GM19043 (cell line): Measurements from ENCODE around the gene SPDYE6.
"Not testable (repeated sequence)": the region's sequence is repeated elsewhere in the genome, so short reads cannot be mapped to it uniquely, and the experiment has no call there.

Source experiments
- ATAC-seq: cut with Tn5 transposase; IDR thresholded peaks from one replicate; pipeline ENCODE4 v1.9.1; 2021; ENCODE audit warnings: low read depth; ENCODE audit not compliant: unreplicated experiment

SPDYE6 gene

DNA sequence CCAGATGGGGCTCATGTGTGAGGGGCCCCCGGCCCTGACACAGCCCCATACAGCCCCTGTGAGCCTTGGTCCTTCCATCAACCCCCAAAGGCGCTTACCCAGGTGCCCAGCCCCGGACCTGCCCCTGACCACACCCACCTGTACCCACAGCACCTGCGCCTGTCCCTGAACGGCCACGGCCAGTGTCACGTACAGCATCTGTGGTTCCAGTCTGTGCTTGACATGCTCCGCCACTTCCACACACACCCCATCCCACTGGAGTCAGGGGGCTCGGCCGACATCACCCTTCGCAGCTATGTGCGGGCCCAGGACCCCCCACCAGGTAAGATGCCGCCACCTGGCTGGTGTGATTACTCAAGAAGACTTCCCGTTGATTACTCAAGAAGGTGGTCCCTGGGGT, 36.1 kb downstream of the SPDYE6 start:
- no peak for ATAC-seq

DNA sequence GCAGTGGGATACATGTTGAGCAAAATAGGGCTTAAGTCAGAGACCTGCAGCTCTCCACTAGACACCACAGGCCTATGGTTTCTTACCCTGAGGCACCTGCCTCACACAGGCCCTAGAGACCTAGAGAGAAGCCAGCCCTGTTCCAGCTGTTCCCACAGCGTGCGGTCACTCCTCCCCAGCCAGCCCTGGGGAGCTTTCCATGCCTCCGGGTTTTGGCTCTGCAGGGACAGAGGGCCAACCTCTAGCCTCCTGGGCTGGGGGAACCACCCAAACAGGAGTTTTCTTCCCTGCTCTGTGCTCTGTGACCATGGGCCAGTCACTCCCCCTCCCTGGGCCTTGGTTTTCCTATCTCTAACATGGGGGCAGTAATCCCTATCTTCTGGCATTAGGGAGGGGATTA, 36.6 kb downstream of the SPDYE6 start:
- ATAC-seq = no peak

DNA sequence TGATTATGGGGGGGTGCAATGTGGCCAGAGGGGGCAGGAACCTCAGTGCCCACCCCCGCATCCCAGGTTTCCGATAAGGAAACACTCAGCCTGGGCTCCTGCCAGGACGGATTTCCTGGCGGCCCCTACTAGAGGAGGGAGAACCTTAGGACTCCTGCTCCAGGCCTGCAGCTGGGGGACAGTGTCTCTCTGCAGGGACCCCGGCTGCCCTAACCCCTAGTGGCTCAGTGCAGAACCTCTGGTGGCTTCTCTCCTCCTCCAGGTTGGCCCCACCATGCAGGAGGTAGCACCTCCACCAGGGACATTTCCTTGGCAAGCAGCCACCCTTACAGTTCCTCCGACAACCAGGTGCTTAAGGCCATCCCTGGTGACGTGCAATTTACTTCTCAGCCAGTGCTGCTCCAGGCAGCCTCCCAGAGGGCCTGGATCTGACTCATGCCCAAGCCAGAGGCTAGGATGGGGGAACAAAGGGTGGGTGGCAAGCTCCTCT, 37.7 kb downstream of the SPDYE6 start:
- ATAC-seq = no peak

DNA sequence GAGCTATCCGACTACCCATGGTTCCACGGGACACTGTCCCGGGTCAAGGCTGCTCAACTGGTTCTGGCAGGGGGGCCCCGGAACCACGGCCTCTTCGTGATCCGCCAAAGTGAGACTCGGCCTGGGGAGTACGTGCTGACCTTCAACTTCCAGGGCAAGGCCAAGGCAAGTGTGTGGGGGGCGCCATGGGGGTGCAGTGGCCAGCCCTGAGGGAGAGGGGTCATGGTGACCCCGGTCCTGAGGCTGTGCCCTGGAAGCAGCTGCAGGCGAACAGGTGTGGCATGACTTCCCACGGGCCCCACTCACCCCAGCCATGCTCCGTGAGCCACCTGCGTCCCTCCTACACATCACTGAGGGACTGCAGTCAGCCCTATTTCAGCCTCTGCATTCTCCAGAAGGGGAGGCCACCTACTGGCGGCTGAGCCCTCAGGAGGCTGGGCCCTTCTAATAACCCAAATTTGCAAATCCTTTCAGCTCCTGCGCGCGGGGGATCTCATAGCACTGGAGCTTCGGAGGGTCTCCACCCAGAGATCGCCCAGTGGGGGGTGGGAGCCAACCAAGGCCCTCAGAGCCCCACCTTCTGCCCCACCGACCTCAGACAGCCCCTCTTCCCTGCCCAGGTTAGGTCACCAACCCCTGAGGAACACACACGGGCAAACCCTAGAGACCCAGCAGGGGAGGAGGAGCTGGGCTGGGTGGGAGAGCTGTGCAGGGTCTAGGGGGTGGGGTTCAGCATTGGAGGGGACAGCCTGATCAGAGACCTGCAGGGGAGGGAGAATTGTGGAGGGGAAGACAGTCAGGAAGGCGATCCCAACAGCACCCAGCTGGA, 38.8 kb downstream of the SPDYE6 start:
- ATAC-seq = no peak

DNA sequence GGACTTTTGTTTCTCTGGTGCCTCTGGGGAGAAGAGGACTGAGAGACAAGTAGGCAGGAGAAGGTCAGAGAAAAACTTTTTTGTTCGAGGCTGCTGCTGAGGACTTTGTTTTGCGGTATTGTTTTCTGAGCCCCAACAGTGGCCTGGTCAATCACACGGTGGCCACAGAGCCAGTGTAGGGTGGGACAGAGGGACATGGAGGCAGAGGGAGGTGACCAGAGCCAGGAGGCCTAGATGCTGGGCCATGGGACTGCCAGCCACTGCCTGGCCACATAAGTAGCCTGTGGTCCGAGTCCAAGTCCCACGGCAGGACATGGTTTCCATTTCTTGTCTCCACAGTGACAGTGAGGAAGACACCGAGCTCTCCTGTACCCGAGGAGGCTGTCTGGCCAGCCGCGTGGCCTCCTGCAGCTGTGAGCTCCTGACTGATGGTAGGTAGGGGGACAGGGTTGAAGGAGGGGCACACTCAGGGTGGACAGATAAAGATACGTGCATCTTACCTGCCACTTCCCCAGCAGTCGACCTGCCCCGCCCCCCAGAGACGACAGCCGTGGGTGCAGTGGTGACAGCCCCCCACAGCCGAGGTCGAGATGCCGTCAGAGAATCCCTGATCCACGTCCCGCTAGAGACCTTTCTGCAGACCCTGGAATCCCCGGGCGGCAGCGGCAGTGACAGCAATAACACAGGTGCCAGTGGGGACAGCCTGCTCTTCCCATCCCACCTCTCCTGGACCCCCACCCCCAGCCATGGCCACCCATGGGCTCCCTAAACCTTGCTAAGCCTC, 42.1 kb downstream of the SPDYE6 start:
- ATAC-seq = no peak

DNA sequence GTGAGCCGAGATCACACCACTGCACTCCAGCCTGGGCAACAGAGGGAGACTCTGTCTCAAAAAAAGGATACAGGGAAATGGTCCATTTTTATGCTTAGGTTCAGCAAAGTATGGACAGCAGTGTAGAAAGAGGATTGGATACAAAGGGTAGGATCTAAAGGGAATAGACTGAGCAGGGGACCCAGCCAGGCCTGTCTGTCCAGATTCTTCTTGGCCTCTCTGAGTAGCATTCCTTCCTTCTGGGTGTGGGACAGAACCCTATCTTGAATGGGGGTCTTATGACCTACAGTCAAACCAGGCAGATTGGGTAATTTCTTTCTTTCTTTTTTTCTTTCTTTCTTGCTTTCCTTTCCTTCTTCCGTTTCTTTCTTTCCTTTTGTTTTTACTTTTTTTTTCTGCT, 43.9 kb downstream of the SPDYE6 start:
- ATAC-seq = no peak

DNA sequence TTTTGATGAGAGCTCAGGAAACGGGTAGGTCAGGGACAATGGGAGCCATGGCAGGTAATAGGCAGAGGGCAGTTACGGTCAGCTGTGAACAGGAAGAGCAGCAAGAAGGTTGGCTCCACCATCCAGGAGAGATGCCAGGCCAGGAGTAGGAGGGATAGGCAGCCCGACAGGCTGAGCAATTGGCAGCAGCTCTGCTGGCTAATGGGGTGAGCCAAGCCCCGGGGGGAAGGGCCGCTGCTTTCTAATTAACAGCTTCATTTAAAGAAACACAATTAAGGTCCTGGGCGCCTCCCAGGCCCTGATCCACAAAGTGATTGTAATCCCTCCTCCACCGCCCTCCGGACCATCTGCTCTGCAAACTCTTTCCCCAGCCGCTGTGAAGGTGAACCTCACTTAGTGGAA, 45.8 kb downstream of the SPDYE6 start:
- ATAC-seq = no peak

DNA sequence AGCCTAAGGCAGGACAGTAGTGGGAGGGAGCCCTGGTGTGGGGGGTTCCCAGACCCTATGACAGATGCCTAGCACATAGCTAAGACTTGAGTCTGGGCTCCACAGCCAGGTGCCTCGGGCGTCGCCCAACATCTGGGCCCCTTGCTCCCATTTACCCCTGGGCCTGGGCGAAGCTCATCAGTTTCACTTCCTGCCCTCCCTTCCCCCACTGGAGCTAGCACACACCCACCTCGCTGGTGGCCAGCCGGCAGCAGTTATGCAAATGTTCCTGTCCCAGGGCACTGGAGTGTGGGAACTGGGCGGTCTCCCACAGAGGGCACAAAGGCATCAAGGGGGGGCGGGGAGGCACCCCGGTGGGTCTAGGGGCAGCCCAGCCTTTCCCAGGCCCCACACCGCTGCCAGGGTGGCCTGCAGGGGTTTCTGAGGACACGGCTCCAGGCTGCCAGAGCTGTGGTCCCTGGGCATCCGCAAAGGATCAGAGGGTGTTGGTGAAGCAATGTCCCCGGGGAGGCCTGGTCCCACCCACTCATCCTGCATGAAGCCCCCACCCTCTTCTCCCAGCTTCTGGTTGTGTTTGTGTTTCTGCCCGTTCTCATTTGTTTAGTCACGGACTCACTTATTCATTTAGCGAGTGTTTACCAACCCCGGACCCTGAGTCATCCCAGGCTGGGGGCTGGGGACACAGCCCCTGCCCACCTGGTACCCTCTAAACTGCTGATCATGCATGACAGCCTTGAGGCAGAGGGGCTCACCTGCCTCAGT, 49.1 kb downstream of the SPDYE6 start:
- peak; percentile 79 for ATAC-seq

DNA sequence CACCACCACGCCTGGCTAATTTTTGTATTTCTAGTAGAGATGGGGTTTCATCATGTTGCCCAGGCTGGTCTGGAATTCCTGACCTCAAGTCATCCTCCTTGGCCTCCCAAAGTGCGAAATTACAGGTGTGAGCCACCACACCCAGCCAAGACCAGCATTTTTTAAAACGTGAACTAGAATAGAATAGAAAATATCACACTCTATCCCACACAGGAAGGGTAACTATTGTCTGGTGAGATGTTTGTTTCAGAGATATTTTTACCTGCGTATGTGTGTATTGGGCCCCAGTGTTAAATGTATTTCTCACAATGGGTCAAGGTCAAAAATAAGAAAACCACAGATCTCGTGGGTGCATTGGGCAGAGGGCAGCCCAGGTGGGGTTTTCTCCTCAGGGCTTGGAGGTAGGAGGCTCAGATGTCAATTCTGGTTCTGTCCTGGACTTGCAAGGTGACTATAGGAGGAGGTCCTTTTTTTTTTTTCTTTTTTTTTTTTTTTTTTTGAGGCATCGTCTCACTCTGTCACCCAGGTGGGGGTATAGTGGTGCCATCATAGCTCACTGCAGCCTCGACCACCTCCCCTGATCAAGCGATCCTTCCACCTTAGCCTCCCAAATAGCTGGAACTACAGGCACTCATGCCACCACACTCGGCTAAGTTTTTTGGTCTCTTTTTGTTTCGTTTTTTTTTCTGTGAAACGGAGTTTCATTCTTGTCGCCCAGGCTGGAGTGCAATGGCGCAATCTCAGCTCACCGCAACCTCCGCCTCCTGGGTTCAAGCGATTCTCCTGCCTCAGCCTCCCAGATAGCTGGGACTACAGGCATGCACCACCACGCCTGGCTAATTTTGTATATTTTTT, 50.6 kb downstream of the SPDYE6 start:
- ATAC-seq = no peak

DNA sequence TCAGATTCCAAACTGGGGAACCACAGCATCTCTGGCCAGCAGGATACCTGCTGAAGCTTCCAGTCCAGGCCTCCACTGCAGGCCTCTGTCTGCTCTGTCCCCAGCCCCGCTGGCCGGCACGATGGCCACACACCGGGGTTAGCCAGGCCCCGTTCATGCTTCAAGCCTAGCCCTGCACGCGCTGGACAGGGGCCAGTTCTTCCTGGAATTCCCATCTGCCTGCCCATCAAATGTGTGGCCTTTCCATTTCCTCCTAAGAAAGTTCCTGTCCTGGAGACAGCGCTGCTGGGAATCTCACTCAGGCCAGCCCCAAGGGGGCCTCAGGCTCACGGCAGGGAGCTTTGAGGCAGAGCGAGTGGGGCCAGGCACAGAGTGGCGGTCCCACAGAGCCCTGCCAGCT, 51.6 kb downstream of the SPDYE6 start:
- no peak for ATAC-seq

DNA sequence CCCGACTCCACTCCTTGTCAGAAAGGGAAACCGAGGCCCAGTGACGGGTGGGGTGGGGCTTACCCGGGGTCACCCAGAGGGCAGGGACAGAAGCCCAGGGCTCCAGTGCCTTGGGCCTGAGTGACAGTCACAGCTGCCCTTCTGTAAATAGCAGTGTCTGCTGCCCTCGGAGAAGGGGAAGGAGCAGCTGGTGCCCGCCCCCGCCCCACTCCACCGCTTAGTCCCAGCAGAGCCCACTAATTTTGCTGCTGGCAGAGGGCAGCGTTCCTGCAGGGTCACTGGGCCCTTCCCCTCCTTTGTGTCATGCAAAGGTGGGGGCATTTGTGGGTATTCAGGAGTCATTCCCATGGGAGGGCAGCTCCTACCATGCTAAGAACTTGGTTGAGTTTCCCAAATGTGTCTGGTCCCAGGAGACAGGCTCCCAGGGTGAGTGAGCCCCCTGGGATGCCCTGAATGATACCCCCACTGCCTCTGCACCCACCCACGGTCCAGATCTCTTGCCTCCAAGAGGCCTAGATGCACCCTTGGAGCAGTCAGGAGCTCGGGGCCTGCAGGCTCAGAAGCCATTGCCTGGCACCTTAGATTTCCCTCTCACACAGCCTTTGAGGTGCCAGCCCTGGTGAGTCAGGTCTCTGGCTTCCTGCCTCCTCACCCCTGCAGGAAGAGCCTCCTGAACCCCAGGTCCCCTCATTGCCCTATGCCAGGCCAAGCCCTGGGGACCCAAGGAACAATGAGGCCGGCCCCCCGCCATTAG, 52.4 kb downstream of the SPDYE6 start:
- ATAC-seq = no peak

DNA sequence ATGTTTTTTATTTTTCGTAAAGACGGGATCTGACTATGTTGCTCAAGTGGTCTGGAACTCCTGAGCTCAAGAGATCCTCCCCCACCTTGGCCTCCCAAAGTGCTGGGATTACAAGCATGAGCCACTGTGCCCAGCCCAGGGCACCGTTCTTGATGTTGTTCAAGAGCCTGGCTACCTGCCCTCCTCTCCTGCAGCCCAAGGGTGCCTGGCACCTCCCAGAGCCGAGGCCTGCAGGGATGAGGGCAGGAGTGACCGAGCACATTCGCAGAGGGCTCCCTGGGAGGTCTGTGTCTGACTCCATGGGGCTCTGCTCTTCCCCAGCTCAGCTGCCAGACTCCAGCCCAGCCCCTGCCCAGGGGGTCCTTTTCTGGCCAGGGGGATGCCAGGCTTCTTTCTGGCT, 54.2 kb downstream of the SPDYE6 start:
- ATAC-seq = no peak

DNA sequence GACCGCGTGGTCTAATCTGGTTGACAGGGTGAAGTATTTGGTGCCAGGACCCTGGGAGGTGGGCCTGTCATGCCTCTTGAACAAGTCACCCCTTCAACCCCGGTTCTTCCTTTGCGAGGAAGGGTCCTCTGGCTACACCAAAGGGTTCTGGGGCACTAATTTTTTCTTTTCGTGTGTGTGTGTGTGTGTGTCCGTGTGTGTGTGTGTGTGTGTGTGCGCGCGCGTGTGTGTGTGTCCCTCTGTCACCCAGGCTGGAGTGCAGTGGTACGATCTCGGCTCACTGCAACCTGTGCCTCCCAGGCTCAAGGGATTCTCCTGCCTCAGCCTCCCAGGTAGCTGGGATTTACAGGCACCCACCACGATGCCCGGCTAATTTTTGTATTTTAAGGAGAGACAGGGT, 54.9 kb downstream of the SPDYE6 start:
- ATAC-seq = not testable (repeated sequence)

DNA sequence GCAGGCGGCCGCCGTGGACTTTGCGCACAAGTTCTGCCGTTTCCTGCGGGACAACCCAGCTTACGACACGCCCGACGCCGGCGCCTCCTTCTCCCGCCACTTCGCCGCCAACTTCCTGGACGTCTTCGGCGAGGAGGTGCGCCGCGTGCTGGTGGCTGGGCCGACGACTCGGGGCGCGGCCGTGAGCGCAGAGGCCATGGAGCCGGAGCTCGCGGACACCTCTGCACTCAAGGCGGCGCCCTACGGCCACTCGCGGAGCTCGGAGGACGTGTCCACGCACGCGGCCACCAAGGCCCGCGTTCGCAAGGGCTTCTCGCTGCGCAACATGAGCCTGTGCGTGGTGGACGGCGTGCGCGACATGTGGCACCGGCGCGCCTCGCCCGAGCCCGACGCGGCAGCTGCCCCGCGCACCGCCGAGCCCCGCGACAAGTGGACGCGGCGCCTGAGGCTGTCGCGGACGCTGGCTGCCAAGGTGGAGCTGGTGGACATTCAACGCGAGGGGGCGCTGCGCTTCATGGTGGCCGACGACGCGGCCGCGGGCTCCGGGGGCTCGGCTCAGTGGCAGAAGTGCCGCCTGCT, 55.5 kb downstream of the SPDYE6 start:
- ATAC-seq = no peak

DNA sequence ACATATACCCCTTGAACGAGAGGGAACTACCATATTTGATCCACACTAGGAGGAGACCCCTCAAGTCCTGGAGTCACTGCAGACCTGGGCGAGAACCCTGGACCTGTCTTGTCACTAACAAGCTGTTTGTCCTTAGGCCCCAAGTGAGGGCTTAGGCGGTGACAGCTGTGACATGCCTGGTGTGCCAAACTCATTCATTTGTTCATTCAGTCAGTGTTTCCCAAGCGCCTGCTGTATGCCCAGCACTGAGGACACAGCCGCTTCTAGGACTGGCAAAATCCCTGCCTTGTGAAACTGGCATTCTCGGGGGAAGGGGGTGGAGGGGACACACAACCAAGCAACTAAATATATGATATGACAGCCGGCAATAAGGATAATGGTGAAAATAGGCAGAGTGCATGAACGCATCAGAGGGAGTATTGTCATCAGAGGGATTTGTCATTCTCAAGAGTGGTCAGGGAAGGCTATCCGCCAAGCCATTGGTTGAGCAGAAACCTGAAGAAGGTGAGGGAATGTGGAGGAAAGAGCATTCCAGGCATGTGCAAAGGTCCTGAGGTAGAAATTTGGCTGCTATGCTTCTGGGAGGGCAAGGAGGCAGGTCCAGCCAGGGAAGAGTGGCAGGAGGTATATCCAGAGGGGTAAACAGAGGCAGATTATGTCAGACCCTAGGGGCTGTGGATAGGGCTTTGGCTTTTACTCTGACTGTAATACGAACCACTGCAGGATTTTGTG, 58.6 kb downstream of the SPDYE6 start:
- ATAC-seq = no peak

DNA sequence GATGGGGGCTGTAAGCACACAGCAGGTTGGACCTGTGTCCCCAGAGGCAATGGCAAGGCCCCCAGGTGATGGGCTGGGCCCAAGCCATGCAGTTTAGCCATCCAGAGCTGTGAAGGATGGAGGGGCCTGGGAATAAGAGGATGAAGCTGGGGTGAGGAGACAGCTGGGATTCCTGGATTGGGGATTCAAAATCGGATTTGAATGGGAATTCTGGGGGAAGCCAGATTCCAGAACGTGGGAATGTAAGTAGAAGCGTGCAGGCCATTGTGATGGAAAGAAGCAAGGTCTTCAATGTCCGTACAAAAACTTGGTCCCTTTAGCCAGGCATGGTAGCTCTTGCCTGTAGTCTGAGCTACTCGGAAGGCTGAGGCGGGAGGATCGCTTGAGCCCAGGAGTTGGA, 59.7 kb downstream of the SPDYE6 start:
- ATAC-seq = no peak

DNA sequence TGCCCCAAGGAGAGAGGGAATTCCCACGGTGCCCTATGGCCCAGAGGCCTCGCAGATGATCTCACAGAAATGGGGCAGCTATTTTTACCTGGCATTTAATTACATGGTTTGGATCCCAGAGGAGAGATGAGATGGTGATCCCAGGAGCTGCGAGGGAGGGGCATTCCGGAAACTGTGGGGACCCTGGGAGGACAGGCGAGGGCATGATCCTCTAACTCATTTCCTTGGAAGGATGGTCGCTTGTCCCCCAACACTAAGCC, 60.1 kb downstream of the SPDYE6 start:
- no peak for ATAC-seq
